Measurements from ENCODE around the gene CENPX. TPM values are rescaled to one million over a fixed set of nuclear protein-coding genes. Genes with fewer than 3 reads are reported as not detected.

CENPX gene
- total and polyA plus RNA-seq, 2 donors (not counting 3 experiments of a cell fraction or from before 2014, with no cell fraction given): 56.2 to 67.2 TPM

GRCh38 chr17:81992306-81993102, 30.2 kb downstream of the CENPX start:
- intact Hi-C loops (cut with micrococcal nuclease) (no loop called here), dilution Hi-C loops (cut with MboI; ENCODE audit: extremely low pct_ligation_motif_present, low sequenced_read_pairs) (no loop called here)
- Histone ChIP-seq H2AFZ (ENCODE audit: low read depth, low read length) (no peak overlapping the region), H3K9me1 (replicated peaks; ENCODE audit: control insufficient read depth, extremely low read depth, insufficient read depth, low read length) (no peaks in the 10 kb centered on the region), H3K9me3 (replicated peaks; ENCODE audit: control insufficient read depth, insufficient read depth, low read length) (no peaks in the 10 kb centered on the region), H3K4me1 (ENCODE audit: control insufficient read depth, extremely low read depth, insufficient read depth, low read length) (peaks cover 2% of the 10 kb centered on the region), H3K27me3 (ENCODE audit: control insufficient read depth in 2 of 2, insufficient read depth in 2 of 2, low read length in 2 of 2) (no peaks in the 10 kb centered on the region), H3K9ac (replicated peaks; ENCODE audit: extremely low read depth, insufficient read depth, low read length) (no peak overlapping the region), H4K20me1 (replicated peaks; ENCODE audit: control insufficient read depth, extremely low read depth, insufficient read depth, low read length) (no peaks in the 10 kb centered on the region), H3K27ac (ENCODE audit: insufficient read depth, low read depth, low read length) (no peak overlapping the region), H3K79me2 (ENCODE audit: control insufficient read depth, insufficient read depth, low read length) (no peaks in the 10 kb centered on the region), H3K4me3 (replicated peaks in 1 of 3; ENCODE audit: insufficient read depth in 1 of 3, low read depth in 1 of 3, low read length in 3 of 3) (no peak overlapping the region), H3K36me3 (ENCODE audit: control insufficient read depth in 2 of 2, extremely low read depth in 1 of 2, insufficient read depth in 2 of 2, low read length in 2 of 2) (peaks cover 0 to 2% of the 10 kb centered on the region in 2 experiments), H3K4me2 (ENCODE audit: insufficient read depth, low read length) (no peak overlapping the region)
- ChIA-PET POLR2A (no interaction called here), CTCF (interaction anchor here (1.6 to 1.8 kb wide), 2 partner anchors 28 to 33 kb away, joined by 10 to 13 read pairs; no protein-coding TSS in a partner anchor)
- DNase-seq (ENCODE audit: low read depth, low spot score) (no peak), FAIRE-seq (no peak)
- BruUV-seq (replicated peaks): no TSS peak
- TF ChIP-seq GATA2 (IDR thresholded peaks at IDR 0.05; ENCODE audit: insufficient read depth, insufficient read length, low read depth, low read length) (no peak), EZH2 (IDR thresholded peaks at IDR 0.05; ENCODE audit: borderline replicate concordance, low read depth, low read length, severe bottlenecking) (no peak), MAX (IDR thresholded peaks at IDR 0.05; ENCODE audit: insufficient read depth, insufficient read length) (no peak), POLR2AphosphoS5 (IDR thresholded peaks at IDR 0.05; ENCODE audit: insufficient read depth, low read depth, low read length) (no peak), FOS (IDR thresholded peaks at IDR 0.05; ENCODE audit: borderline replicate concordance, insufficient read depth, low read length) (no peak), CTCF (IDR thresholded peaks at IDR 0.05; ENCODE audit: extremely low read depth in 1 of 2, insufficient read depth in 1 of 2, low read depth in 1 of 2, low read length in 2 of 2) (no peak), MYC (IDR thresholded peaks at IDR 0.05; ENCODE audit: low read depth, low read length) (no peak), JUN (IDR thresholded peaks at IDR 0.05; ENCODE audit: borderline replicate concordance, insufficient read depth, insufficient read length, low read depth) (no peak), POLR2A (IDR thresholded peaks at IDR 0.05; ENCODE audit: low read depth, low read length) (no peak)
